ENCODE data around the gene CAMTA2.

Gene CAMTA2

DNA sequence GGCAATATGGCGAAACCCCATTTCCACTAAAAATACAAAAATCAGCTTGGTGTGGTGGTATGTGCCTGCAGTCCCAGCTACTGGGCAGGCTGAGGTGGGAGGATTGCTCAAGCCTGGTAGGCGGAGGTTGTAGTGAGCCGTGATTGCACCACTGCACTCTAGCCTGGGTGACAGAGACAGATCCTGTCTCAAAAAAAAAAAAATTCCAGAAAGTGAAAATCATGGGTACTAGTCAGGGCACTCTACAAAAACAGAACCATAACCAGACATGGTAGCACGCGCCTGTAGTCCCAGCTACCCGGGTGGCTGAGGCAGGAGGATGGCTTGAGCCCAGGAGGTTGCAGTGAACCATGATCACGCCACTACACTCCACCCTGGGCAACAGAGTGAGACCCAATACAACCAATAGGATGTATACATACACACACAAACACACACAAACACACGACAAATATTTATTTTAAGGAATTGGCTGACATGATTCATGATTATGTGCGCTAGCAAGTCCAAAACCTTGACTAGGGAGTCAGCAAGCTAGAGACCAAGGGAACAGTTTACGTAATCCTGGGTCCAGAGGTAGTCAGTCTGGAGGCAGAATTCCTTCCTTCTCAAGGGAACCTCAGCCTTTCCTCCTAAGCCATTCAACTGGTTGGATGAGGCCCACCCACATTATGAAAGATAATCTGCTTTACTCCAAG is 67.0 kb downstream of the CAMTA2 start:
- DNase-seq, result peak; percentile 77

DNA sequence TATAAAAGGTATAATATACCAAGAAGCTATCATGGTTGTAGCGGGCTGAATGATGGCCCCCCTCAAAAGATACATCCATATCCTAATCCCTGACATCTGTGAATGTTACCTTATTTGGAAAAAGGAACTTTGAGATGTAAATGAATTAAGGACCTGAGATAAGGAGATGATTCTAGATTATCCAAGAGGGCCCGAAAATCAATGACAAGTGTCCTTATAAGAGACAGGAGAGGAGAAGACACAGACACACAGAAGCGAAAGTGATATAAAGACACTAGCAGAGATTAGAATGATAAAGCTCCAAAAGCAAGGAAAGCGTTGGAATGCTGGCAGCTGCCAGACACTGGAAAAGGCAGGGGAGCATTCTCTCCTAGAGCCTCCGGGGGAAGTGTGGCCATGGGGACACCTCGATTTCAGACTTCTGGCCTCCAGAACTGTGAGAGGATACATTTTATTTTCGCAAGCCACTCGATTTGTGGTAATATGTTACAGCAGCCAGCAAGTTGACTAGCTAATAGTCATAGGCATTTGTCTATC is 67.9 kb downstream of the CAMTA2 start:
- peak; percentile 63 for DNase-seq
